ENCODE data around the gene ZBTB40. TPM values are rescaled to one million over a fixed set of nuclear protein-coding genes. Genes with fewer than 3 reads are reported as not detected.

Gene ZBTB40
- polyA plus RNA-seq, 2 donors: 3.7 to 5.3 TPM

- no peaks in the 10 kb centered on the region for H3K27me3 ChIP-seq (ENCODE audit: control insufficient read depth in 1 of 2, insufficient read depth in 2 of 2, low read length in 2 of 2)
- peaks cover 0 to 17% of the 10 kb centered on the region in 2 donors for H3K9me3 ChIP-seq (ENCODE audit: control insufficient read depth in 2 of 2, insufficient read depth in 1 of 2, low read depth in 1 of 2, low read length in 1 of 2)
- H3K36me3 ChIP-seq (ENCODE audit: control insufficient read depth in 2 of 2, insufficient read depth in 2 of 2, low read length in 1 of 2): no peaks in the 10 kb centered on the region
- H3K4me3 ChIP-seq (ENCODE audit: low read depth in 1 of 2, low read length in 2 of 2): no peak overlapping the region
- no peak overlapping the region for H3K27ac ChIP-seq (ENCODE audit: low read depth in 2 of 2, low read length in 1 of 2)
- 80 to 96% methylated on average over 12 of the region's 12 CpGs for WGBS, 2 donors
- H3K4me1 ChIP-seq (ENCODE audit: control insufficient read depth in 2 of 2, insufficient read depth in 2 of 2, low read length in 1 of 2): peaks cover 0 to 6% of the 10 kb centered on the region in 2 donors
These were observed 127.2 kb downstream of the ZBTB40 start for GRCh38 chr1:22578732-22579361.

- Histone ChIP-seq H3K36me3 (ENCODE audit: control insufficient read depth in 2 of 2, insufficient read depth in 2 of 2, low read length in 1 of 2) (no peaks in the 10 kb centered on the region), H3K4me3 (ENCODE audit: low read depth in 1 of 2, low read length in 2 of 2) (no peak overlapping the region), H3K27me3 (ENCODE audit: control insufficient read depth in 1 of 2, insufficient read depth in 2 of 2, low read length in 2 of 2) (no peaks in the 10 kb centered on the region), H3K27ac (ENCODE audit: low read depth in 2 of 2, low read length in 1 of 2) (no peak overlapping the region), H3K4me1 (ENCODE audit: control insufficient read depth in 2 of 2, insufficient read depth in 2 of 2, low read length in 1 of 2) (peaks cover 0 to 6% of the 10 kb centered on the region in 2 donors), H3K9me3 (ENCODE audit: control insufficient read depth in 2 of 2, insufficient read depth in 1 of 2, low read depth in 1 of 2, low read length in 1 of 2) (peaks cover 0 to 17% of the 10 kb centered on the region in 2 donors)
- 35 to 53% methylated on average over 7 of the region's 7 CpGs for WGBS, 2 donors
These were observed 128.0 kb downstream of the ZBTB40 start for GRCh38 chr1:22579541-22580155.

Other genes starting within 250 kb of the ZBTB40 start
- under 1 TPM; 0.01 to 0.06 TPM for gene EPHA8, start 111.6 kb downstream of the ZBTB40 start, polyA plus RNA-seq
- 10 to 100 TPM; 14.6 to 25.9 TPM for gene C1QA, start 184.8 kb downstream of the ZBTB40 start, polyA plus RNA-seq
- gene C1QC, start 191.8 kb downstream of the ZBTB40 start, polyA plus RNA-seq: 10 to 100 TPM in 1 of 2 donors, 1 to 10 TPM in 1; 9.4 to 18.5 TPM
- gene C1QB, start 201.4 kb downstream of the ZBTB40 start, polyA plus RNA-seq: 10 to 100 TPM; 12.8 to 29.1 TPM